A549 (cell line): ENCODE measurements around the gene SNRK.

Source experiments
- BHLHE40 ChIP-seq: IDR thresholded peaks from 2 replicates; pipeline ENCODE4 v1.6.1; 2012; ENCODE audit warnings: low read depth, low read length, inconsistent platforms
- CTCF ChIP-seq: fragments of >200 bp; sonication (Bioruptor Twin); formaldehyde crosslinking; IDR thresholded peaks from 3 replicates; pipeline ENCODE4 v1.5.1; 2016
- ESRRA ChIP-seq: fragments of 150-350 bp; IDR thresholded peaks from 2 replicates; pipeline ENCODE4 v1.6.1; 2014; ENCODE audit warnings: mild to moderate bottlenecking, low read length, borderline replicate concordance
- FOSL2 ChIP-seq, 2 experiments: fragments of 450-650 bp in 1 of 2; fragments of >200 bp in 1 of 2; sonication (Bioruptor Twin) in 1 of 2; formaldehyde crosslinking; IDR thresholded peaks; 2 replicates each; pipeline versions ENCODE4 v1.5.0 to v1.6.1; 2016 to 2020; ENCODE audit warnings: mild to moderate bottlenecking in 1 of 2, moderate library complexity in 1 of 2
- HDAC2 ChIP-seq: fragments of 200-600 bp; sonication (generic); IDR thresholded peaks from 2 replicates; pipeline ENCODE4 v1.6.1; 2016
- KDM1A ChIP-seq: fragments of 200-600 bp; sonication (generic); IDR thresholded peaks from 2 replicates; pipeline ENCODE4 v1.6.1; 2016; ENCODE audit warnings: low read depth, mild to moderate bottlenecking
- KDM5A ChIP-seq: fragments of 200-600 bp; sonication (generic); IDR thresholded peaks from 2 replicates; pipeline ENCODE4 v1.6.1; 2016; ENCODE audit warnings: antibody characterized with exemption, mild to moderate bottlenecking
- MYC ChIP-seq: IDR thresholded peaks from 2 replicates; pipeline ENCODE4 v1.6.1; 2012; ENCODE audit warnings: mild to moderate bottlenecking, inconsistent platforms, low read length, improper control_type of control experiment, borderline replicate concordance
- NR3C1 ChIP-seq: fragments of >200 bp; sonication (Bioruptor Twin); formaldehyde crosslinking; IDR thresholded peaks from 3 replicates; pipeline ENCODE4 v1.6.1; 2017
- POLR2A ChIP-seq: IDR thresholded peaks from 2 replicates; pipeline ENCODE4 v1.6.1; 2012; ENCODE audit warnings: mild to moderate bottlenecking, low read length
- REST ChIP-seq: fragments of 200-600 bp; sonication (generic); IDR thresholded peaks from 2 replicates; pipeline ENCODE4 v1.6.1; 2016; ENCODE audit warnings: antibody characterized with exemption, mild to moderate bottlenecking, moderate library complexity

- TF ChIP-seq KDM5A (no peak), FOSL2 (IDR thresholded peaks at IDR 0.05) (no peak), FOSL2 (CRISPR knock-in tag; IDR thresholded peaks at IDR 0.05) (no peak), REST (no peak), CTCF (no peak), ESRRA (no peak), POLR2A (no peak), MYC (no peak), BHLHE40 (no peak), HDAC2 (no peak), NR3C1 (no peak), KDM1A (no peak)
Observed at GRCh38 chr3:43284171-43284570, 2.2 kb upstream of the SNRK start.
